OCI-LY7 (cell line): Measurements from ENCODE around the gene CORO2B. TPM values are rescaled to one million over a fixed set of nuclear protein-coding genes. Genes with fewer than 3 reads are reported as not detected.

Source experiments
- BruUV-seq: library from RNA; stranded (reverse); fragments of 400-500 nt; replicated peaks from 2 replicates; lab custom pipeline; 2021; lab: Mats Ljungman, UMichigan
- CTCF ChIA-PET: fragments of 300-600 bp; sonication (Branson Sonifier 250); formaldehyde crosslinking; loops from one replicate; lab custom pipeline; 2022; ENCODE audit warnings: antibody characterized with exemption; ENCODE audit not compliant: unreplicated experiment; lab: Charles Lee
- POLR2A ChIA-PET: fragments of 300-600 bp; sonication (Branson Sonifier 250); formaldehyde crosslinking; loops from one replicate; lab custom pipeline; 2022; ENCODE audit warnings: antibody characterized with exemption; lab: Charles Lee
- DNase-seq: peaks from one replicate; pipeline ENCODE4 v3.0.0-alpha.2; 2015; ENCODE audit warnings: low spot score
- H2AFZ ChIP-seq: fragments of 200-600 bp; sonication (generic), shearing (Covaris generic); 2 replicates; pipeline ENCODE4 v1.6.1; 2014; ENCODE audit warnings: mild to moderate bottlenecking, antibody characterized with exemption, low read length, moderate library complexity
- H3K27ac ChIP-seq: fragments of 200-600 bp; sonication (generic); 2 replicates; pipeline ENCODE4 v1.5.1; 2014; ENCODE audit warnings: mixed run types, low read depth, mild to moderate bottlenecking, moderate library complexity, low read length, inconsistent platforms; ENCODE audit not compliant: poor library complexity, severe bottlenecking
- H3K36me3 ChIP-seq: fragments of 200-600 bp; sonication (generic); 2 replicates; pipeline ENCODE4 v1.6.1; 2014; ENCODE audit warnings: mild to moderate bottlenecking, antibody characterized with exemption, low read length, moderate library complexity, mixed read lengths; ENCODE audit not compliant: insufficient read depth
- H3K4me1 ChIP-seq: fragments of 200-600 bp; sonication (generic); 2 replicates; pipeline ENCODE4 v1.5.1; 2014; ENCODE audit warnings: mild to moderate bottlenecking, low read length; ENCODE audit not compliant: insufficient read depth, poor library complexity, severe bottlenecking
- H3K4me2 ChIP-seq: fragments of 200-600 bp; sonication (generic); 2 replicates; pipeline ENCODE4 v1.6.1; 2014; ENCODE audit warnings: mild to moderate bottlenecking, low read length
- H3K4me3 ChIP-seq: fragments of 200-600 bp; sonication (generic); 2 replicates; pipeline ENCODE4 v1.5.1; 2014; ENCODE audit warnings: mild to moderate bottlenecking, low read depth, low read length; ENCODE audit not compliant: poor library complexity, severe bottlenecking
- H3K79me2 ChIP-seq: fragments of 200-600 bp; sonication (generic); 2 replicates; pipeline ENCODE4 v1.6.1; 2016; ENCODE audit warnings: low read depth, mild to moderate bottlenecking, low read length, moderate library complexity, mixed read lengths; ENCODE audit not compliant: insufficient read depth
- H3K9me2 ChIP-seq: fragments of 200-600 bp; sonication (generic); 2 replicates; pipeline ENCODE4 v1.6.1; 2016; ENCODE audit warnings: mild to moderate bottlenecking, low read length, mixed read lengths; ENCODE audit not compliant: insufficient read depth
- H3K9me3 ChIP-seq: fragments of 200-600 bp; sonication (generic); 2 replicates; pipeline ENCODE4 v1.6.1; 2014; ENCODE audit warnings: mild to moderate bottlenecking, mixed run types, low read length, mixed read lengths
- H4K20me1 ChIP-seq: fragments of 200-600 bp; sonication (generic); 2 replicates; pipeline ENCODE4 v1.6.1; 2014; ENCODE audit warnings: mild to moderate bottlenecking, antibody characterized with exemption, low read length, moderate library complexity, mixed read lengths; ENCODE audit not compliant: insufficient read depth
- EZH2phosphoT487 ChIP-seq: fragments of 200-600 bp; sonication (generic); IDR thresholded peaks from 2 replicates; pipeline ENCODE4 v1.6.1; 2018; ENCODE audit warnings: low read depth, borderline replicate concordance, mild to moderate bottlenecking, mixed run types, antibody characterized with exemption, low read length, moderate library complexity, mixed read lengths
- intact Hi-C: fragments of 100-400 bp; cut with micrococcal nuclease; formaldehyde crosslinking; loops from one replicate; pipeline ENCODE4 v1.10.0; 2022; ENCODE audit not compliant: unreplicated experiment
- total RNA-seq, 2 experiments: library from RNA; depleted of rRNA in 1 of 2; stranded (reverse); fragments of >200 nt in 1 of 2; shearing (Covaris generic) in 1 of 2; gene quantifications; 2 replicates each; pipeline ENCODE4 v1.2.3, GENCODE V29; 2014 to 2022
- TF ChIP-seq, protein P1 (sequence below): fragments of 200-600 bp; sonication (generic); conservative IDR thresholded peaks from 2 replicates; pipeline ENCODE4 v1.5.1; 2014; ENCODE audit warnings: mild to moderate bottlenecking, antibody characterized with exemption, low read length, moderate library complexity, mixed read lengths

Gene CORO2B
- total RNA-seq, 2 experiments from 2014 or later, result 7.4 to 12.5 TPM

DNA sequence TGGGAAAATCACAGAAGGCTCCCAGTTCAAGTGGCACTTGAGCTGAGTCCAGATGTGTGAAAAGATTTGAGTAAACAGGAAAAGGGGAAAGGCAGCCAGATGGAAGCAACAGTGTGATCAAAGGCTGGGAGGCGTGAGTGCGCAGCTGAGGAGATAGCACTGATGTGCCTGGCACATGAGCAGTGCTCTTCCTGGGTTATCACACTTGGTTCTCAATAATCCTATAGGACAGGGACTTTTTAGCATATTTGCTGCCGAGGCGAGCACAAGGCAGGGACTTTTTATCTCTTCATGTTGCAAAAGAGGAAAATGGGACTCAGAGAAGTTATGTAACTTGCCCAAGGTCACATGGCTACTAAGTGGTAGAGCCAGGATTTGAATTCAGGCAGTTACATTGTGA lies 39.6 kb downstream of the CORO2B start:
- peaks cover 58% of the 10 kb centered on the region for H3K4me1 ChIP-seq
- H4K20me1 ChIP-seq, result no peaks in the 10 kb centered on the region
- H3K27ac ChIP-seq, result no peak overlapping the region
- H3K36me3 ChIP-seq, result no peaks in the 10 kb centered on the region; the same call in 1 of the 2 replicates
- TF ChIP-seq EZH2phosphoT487, result no peak
- TF ChIP-seq, protein P1, sequence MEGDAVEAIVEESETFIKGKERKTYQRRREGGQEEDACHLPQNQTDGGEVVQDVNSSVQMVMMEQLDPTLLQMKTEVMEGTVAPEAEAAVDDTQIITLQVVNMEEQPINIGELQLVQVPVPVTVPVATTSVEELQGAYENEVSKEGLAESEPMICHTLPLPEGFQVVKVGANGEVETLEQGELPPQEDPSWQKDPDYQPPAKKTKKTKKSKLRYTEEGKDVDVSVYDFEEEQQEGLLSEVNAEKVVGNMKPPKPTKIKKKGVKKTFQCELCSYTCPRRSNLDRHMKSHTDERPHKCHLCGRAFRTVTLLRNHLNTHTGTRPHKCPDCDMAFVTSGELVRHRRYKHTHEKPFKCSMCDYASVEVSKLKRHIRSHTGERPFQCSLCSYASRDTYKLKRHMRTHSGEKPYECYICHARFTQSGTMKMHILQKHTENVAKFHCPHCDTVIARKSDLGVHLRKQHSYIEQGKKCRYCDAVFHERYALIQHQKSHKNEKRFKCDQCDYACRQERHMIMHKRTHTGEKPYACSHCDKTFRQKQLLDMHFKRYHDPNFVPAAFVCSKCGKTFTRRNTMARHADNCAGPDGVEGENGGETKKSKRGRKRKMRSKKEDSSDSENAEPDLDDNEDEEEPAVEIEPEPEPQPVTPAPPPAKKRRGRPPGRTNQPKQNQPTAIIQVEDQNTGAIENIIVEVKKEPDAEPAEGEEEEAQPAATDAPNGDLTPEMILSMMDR, result no peak
- CTCF ChIA-PET, result no interaction called here
- no peak overlapping the region for H2AFZ ChIP-seq
- peak overlapping the region; percentile 15; the same call in 1 of the 2 replicates for H3K4me2 ChIP-seq
- BruUV-seq, result no TSS peak
- peaks cover 14% of the 10 kb centered on the region; the same call in 1 of the 2 replicates for H3K79me2 ChIP-seq
- H3K4me3 ChIP-seq, result no peak overlapping the region
- POLR2A ChIA-PET, result interaction anchor here (1.2 kb wide), 1 partner anchor 29 kb away, joined by 4 read pairs; no protein-coding TSS in a partner anchor
- DNase-seq, result no peak
- intact Hi-C loops, result no loop called here
- no peaks in the 10 kb centered on the region for H3K9me2 ChIP-seq
- no peaks in the 10 kb centered on the region; the same call in 1 of the 2 replicates for H3K9me3 ChIP-seq

DNA sequence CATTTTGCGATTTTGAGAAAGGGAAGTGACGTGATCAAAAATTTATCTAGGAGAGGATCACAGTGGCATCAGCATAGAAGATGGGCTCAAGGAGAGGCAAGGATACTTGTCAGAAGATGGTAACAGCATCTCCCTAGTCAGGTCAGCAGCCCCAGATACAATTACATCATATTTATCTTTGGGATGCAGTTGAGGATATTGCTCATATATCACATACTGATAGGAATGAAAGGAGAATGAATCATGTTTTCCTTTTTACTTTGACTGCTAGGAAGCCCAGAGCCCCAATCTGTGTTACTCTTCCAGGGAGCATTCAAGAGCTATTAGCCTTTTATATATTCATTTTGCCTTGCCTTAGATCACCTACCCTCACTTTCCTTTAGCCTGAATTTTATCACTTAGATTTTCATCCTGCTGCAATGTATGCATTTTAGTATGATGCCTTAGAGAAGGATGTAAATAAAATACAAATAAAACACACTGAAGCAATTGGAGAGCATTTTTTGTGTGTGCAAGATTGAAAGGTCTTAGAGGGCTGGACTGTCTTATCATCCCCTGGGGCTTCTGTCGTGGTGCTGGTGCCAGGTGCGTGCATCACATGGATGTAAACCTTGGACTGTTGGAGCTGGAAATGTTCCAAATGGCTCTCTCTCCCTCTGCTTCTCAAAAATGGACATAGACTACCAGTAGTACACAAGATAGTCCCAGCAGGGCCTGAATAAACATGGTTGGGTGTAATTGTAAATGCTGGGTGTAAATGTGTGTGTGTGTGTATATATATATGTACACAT lies 40.3 kb downstream of the CORO2B start:
- BruUV-seq, result no TSS peak
- Histone ChIP-seq H3K27ac (no peak overlapping the region), H2AFZ (no peak overlapping the region), H3K9me2 (no peaks in the 10 kb centered on the region), H3K79me2 (peaks cover 15% of the 10 kb centered on the region; the same call in 1 of the 2 replicates), H3K36me3 (no peaks in the 10 kb centered on the region; the same call in 1 of the 2 replicates), H3K9me3 (no peaks in the 10 kb centered on the region; the same call in 1 of the 2 replicates), H3K4me2 (no peak overlapping the region), H4K20me1 (no peaks in the 10 kb centered on the region), H3K4me1 (peaks cover 65% of the 10 kb centered on the region), H3K4me3 (no peak overlapping the region)
- CTCF ChIA-PET, result no interaction called here
- TF ChIP-seq, protein P1, result no peak
- TF ChIP-seq EZH2phosphoT487, result no peak
- DNase-seq, result no peak
- intact Hi-C loops, result no loop called here
- POLR2A ChIA-PET, result interaction anchor here (0.5 to 1.2 kb wide), 2 partner anchors 30 to 833 kb away, joined by 3 to 4 read pairs; no protein-coding TSS in a partner anchor
